NCI-H774 (cell line): ENCODE data around the gene PIGM.

Experiments used
- DNase-seq: peaks from one replicate; lab custom pipeline; 2025; lab: John Stamatoyannopoulos, UW

PIGM gene

DNA sequence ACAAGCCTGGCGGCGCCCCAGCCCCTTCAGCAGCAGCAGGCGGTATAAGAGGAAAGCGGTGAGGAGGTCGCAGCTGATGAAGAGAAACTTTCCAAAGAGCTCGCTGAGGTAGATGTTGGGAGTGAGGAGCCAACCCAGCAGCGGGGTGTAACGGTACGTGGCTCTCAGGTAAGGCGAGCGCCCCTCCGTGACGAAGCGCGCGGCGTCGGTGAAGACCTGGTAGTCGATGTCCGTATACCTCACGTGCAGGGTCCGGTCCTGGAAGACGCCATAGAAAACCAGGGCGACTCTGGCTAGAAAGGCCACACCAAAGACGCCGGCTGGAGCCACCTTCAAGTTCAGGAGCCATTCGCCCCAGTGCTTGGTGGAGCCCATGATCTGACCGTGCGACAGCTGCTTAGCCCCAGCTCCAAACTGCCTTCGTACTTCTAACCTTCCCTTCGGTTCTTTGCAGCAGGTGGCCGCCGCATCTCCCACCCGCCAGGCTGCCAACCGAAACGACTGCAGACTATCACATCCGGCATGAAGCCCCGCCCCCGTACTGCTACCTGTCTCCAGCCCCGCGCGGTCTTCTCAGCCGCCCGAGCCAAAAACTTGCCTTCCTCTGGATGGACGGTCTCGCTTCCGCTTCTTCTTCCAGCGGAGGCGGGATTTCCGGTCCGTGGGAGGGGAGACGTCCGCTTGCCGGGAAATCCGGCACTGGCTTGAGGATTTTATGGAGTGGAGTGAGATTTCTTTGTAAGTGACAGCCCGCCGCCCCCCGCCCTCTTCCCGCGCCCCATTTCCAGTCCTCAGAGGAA is at the start of gene PIGM:
Gene PIGM, minus strand, starts transcription at position 626 of the 800 bp plus-strand sequence. Its CDS starts 251 bp downstream, at position 375.
- peak; percentile 98 for DNase-seq

DNA sequence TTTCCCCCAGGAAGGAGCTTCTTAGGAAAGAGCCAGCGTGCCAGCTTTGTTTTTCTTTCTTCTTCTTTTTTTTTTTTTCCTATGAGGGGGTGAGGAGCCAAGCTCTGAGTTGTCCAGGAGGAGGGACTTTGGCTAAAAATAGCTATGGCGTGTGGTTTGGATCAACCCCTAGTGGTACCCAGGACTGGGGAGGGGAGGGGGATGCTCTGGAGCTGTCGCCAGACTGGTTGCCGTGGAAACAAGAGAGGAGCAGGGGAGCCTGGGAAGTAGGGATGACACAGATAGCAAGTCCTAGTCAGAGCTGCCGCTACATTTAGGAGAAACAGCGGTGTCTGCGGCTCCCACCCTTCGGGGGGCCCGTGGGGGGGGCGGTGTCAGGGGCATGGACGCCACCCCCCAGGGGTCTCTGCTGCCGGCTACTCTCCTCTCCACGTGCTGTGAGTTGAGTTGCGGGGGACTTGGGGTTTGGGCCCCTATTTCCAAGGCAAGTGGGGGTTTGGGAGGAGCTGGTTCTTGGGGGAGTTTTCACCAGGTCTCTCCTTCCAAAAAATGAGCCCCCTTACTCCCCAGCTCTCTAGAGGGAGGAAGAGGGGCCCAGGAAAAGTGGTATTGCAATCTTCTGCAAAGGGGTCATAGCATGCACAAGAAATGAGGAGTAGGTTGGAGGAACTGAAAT is 49.6 kb upstream of the PIGM start, which contains the start of gene KCNJ9:
Gene KCNJ9, plus strand, starts transcription at position 278 of the 676 bp plus-strand sequence. CDS start 2,493 bp downstream, outside the sequence.
- DNase-seq, result no peak

DNA sequence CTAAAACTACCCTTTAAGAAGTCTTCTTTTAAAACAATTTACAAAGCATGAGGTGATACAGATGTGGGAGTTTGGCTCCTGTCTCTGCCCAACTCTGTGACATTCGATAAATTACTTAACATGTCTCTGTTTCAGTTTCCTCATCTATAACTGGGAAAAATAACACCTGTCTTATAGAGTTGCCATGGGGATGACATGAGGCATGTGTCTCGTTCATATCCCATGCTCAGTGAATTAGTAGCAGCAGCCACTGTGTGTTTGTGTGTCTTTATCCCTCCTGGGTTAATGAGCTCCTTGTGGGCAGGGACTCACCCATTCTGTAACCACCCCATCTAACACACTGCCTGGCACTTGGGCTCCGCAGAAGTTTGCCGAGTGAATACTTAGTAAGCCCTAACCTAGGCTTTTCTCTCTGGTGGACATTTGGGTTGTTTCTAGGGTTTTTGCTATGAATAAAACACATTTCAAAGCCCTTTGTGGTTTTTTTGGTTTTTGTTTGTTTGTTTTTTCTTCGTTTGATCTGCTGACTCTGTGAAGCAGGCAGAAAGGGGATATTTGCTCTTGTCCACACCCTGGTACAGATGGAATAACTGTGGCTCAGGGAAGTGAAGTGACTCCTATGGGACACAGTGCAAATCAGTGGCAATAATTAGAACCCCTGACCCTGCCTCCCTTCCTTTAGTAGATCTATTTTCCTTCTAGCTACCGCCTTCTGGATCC is 48.8 kb upstream of the PIGM start:
- DNase-seq, result no peak

DNA sequence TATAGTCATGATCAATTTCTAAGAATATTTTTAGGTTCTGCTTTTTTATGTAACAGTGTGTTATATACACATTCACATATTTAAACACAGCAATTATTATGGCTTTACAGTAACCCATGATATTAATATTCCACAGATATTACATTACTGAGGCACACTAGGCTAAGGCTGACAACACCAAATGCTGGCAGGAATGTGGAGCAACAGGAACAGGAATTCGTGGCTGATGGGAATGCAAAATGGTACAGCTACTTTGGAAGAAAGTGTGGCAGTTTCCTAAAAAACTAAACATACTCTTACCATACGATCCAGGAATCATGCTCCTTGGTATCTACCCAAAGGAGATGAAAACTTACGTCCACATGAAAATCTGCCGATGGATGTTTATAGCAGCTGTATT is 47.7 kb upstream of the PIGM start:
- no peak for DNase-seq

DNA sequence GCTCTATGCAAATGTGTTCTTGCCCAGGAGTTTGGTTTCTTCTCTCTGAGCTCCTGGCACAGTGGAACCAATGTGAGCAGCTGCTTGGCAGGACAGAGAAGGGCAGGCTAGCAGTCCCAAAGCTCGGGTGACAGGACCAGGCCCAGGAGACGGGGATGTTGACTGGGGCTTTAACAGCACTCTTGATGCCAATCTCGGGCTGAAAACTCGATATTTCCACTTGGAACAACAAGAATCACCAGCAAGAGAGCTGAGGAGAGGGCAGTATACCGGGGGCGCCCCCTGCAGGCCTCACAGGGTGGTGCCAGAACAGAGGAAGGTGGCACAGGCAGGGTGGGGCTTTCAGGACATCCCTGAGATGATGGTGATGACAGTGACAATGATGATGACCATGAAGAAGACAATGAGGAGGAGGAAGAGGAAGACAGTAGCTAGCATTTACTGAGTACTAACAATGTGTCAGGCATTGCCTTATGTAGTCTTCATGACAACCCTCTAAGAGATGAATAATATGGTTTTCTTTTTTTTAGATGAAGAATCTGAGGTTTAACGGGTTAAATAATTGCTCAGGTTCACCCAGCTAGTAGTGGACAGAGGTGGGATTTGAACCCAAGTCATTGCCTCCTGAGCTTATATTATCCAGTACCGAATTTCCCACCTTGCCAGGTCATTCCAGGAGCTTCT is 46.9 kb upstream of the PIGM start:
- DNase-seq, result no peak

DNA sequence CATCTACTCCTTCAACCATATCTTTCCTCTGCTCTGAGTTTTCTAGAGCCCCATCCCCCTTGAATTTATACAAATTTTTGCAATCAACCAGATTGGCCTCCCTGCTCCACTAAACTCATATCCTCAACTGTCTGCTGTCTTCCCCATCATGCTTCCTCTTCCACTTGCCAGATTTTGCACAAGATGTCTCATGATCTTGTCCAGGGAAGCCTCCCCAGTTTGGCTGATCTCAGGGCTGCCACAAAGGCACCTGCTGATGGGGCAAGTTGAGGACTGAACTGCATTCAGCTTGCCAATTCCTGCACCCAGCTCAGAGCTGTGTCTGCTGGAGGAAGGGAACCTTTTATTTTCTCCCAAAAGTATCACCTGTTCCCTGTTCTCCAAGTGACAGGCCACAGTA is 45.7 kb upstream of the PIGM start:
- no peak for DNase-seq

DNA sequence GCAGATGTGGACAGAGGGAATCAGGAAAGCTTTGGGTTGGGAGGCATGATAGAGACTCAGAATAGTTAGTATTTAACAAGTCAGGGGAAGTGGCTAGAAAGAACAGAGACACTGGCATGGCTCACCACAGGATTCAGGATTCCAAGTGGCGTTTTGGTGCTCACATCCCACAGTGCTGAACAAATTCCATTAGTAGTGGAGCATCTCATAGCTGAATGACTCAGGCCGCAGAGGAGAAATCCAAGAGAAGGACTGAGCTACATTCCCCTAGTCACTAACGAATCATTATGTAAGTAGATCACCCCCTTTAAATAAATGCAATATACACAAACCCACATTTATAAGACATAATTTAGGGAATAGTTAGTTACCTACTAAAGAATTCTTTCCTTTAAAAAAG is 44.5 kb upstream of the PIGM start:
- DNase-seq, result no peak

DNA sequence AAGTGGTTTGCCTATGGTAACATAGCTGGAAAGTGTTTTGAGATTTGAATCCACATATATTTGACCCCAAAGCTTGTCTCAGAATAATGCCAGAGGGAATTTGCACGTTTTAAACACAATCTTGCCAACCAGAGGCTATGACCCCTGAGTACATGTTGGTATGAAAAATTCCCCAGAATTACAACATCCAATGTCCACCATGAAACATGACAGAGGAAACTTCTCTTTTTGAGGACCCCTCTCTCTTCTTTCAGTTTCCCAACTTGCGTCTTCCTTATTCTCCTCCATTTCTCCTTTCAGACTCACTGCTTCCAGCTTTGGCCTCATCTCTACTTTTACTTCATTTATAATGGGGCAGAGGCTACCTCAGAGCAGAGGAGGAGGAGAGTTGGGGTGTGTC is 44.0 kb upstream of the PIGM start:
- DNase-seq, result no peak

DNA sequence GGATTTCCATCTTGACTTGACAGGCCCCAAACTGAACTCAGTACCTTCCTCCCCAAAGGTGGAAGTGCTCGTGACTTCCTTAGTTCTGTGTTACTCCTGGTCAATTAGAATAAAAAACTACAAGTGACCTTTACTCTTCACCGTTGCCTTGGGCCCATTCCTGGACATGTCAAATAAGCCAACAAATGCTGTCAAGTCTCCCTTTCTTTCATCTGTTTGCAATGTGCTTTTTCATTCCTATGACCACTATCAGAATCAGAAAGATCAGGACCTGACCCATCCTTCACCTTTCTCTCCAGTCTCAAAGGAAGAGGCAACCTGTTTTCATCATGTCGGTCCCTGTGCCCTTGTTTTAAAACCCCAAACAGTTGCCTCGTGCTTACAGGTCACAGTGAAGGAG is 43.1 kb upstream of the PIGM start:
- DNase-seq, result no peak

DNA sequence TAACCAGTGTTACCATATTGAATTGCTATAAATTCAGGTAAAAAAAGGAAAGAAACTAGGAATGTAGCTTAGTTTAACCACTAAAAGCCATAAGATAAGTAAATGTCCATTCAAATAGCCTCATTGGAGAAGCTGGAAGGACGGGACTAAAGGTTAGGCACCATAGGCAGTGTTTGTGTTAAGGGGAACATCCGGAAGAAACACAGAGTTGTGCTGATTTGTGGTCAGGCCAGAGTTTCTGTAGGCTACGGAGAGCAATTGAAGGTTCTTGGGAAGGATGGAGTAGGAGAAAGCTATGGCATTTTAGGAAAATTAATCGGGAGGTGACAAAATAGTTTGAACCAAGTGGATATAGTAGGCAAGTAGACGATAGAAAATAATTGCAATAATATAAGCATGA is 39.5 kb upstream of the PIGM start:
- DNase-seq, result no peak

DNA sequence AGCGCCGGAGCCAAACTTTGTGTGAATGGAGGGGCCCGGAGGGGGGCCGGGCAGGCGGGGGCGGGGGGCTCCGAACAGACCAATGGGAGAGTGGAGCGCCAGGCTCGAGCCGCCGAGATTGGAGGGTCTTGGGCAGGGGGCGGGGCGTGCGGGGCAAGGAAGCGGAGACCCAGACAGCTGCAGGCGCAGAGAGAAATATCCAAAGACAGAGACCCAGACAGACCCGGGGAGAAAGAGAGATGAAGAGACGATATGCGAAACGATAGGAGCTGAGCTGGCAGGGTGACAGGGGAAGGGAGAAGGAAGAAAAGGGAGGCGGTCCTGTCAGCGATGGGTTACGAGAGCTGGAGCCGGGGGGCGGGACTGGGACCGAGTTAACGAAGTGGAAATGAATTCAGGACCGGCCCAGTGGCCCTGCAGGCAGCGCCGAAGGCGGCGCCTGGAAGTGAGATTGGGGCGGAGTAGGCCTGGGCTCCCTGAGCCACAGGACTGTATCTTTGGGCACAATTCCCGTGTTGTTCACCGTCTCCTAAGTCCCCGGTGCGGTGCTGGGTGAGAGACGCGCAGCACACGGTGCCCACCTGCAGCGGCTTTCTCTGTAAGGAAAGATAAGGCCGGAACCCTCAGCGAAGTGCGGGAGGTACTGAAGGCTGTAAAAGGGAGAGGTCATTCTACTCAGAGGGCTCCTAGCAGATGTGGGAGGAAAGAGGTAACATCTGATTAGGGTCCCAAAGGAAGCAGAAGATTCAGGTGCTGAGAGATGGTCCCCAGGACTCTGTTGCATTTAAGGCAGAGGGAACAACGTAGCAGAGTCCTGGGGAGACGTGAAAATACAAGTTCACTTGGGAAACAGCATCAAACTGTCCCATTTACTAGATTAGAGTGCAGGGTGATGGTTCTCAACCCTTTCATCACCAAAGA is 38.7 kb upstream of the PIGM start:
- DNase-seq, result peak; percentile 42

DNA sequence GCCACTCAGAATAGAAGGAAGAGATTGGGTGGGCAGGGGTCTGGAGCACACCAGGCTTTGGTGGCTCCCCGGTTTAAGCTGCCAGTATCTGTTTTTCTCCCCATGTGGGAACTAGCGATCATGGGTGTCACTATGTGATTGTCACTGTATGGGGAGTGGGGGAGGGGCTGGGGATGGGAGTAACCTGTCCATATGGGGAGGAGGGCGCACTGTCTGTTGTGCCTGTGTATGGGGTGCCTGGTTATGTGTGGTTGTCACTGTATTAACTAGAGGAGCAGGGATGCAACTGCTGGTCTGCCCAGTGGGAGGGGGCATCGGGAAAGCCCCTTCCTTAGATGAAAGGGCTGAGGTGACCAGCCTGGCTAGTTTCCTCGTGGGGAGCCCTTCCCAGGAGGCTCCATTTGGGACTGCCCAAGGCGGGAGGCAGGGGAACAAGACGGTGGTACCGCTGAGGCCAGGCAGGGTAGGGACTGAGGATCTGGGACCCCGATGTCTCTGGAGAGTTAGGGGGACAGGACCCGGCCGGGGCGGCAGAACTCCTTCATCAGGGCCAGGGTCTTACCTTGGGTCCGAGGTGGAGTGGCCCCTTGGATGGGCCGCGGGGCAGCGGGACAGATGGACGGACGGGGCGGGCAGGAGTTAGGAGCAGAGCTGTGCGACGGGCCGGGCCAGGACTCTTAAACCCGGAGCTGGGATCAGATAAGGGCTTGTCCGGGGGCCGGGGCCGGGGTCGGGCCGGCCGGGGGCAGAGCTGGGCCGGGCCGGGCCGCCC is 37.9 kb upstream of the PIGM start, which contains the start of gene KCNJ10:
Gene KCNJ10, minus strand, starts transcription at position 701 of the 772 bp plus-strand sequence. CDS start 27,628 bp downstream, outside the sequence.
- no peak for DNase-seq

DNA sequence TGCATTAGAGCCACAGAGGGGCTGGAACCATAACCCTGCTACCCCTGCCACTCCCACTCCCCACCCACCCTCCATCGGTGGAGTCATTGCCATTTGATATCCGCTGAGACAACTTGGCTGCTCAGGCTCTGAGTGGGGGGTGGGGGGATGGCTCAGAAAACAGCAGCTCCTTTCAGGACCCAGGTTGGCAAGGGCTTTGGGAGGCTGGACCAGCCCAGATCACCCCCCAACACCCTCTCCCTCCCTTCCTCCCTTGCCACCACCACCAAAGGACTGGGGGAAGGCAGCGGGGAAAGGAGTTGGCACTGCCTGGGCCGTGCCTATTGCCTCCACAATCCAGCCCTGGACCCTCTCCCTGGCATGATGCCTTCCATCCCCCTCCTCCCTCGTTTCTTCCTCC is 36.4 kb upstream of the PIGM start:
- no peak for DNase-seq

DNA sequence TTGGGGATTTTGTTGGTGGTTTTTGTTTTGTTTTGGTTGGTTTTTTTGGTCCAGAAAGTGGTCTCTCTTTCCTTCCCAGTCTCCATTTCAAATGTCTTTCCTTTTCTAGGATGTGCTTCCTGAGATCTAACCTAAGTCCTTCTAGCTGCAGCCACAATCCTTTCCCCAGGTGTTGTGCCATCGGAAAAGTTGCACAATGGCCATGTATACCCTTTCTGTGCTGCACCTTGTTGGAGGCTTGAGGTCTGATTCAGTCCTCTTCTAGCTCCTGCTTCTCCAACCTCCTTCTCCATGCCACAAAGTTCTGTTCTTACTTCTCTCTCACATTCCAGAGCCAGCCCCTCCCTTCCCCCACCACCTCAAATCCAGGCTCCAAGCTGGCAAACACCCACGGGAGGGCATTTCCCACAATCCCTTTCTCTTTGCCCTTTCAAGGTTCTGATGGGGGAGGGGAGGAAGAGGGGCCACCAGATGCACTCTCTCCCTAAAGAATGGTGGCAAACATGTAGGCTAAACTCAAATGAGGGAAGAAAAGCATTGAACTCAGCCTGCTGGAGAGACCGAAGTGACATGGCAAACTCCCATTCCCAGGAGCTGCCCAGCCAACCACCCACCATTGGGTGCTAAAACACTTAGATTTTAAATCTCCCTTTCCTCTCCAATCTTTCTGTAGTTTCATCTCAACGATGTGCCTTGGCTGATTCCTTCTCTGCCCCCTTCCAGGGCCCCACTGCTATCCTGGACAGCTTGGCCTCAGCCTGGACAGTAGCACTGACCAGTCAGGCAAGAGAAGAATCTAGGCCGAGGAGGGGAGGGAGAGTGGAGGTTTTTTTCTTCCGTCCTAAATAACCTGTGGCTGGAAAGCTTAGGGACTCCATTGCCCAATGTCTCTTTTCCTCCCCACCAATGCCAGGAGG is 35.3 kb upstream of the PIGM start:
- no peak for DNase-seq

DNA sequence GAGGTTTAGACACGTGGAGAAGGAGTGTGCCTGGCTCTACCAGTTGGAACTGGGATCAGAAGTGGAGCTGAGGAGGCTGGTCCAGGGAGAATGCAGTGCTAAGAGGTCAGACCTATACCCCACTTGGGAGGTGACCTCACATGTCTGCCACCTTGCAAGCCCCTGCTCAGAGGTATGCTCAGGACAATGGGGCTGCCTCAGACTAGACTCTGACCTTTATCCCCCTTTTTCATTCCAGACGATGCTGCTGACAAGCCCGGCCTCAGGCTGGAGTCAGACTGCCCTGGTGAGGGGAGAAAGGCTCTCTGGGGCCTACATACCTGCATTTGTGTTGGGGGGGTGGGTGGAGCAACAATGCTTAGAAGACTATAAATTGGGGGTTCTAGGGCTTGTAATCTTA is 33.0 kb upstream of the PIGM start:
- no peak for DNase-seq

DNA sequence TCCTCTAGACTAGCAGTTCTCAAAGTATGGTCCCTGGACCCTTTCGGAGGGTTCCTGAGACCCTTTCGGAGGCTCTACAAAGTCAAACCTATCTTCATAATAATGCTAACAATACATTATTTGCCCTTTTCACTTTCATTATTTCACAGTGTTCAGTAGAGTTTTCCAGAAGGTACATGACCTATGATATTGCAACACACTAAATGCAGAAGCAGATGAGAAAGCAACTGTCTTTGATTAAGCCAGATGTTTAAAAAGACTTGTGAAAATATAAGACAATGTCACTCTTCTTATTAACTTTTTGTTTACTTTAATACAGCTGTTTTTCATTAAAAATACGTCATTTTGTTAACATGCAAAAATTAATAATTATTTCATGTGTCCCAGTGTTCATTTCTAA is 32.4 kb upstream of the PIGM start:
- no peak for DNase-seq

DNA sequence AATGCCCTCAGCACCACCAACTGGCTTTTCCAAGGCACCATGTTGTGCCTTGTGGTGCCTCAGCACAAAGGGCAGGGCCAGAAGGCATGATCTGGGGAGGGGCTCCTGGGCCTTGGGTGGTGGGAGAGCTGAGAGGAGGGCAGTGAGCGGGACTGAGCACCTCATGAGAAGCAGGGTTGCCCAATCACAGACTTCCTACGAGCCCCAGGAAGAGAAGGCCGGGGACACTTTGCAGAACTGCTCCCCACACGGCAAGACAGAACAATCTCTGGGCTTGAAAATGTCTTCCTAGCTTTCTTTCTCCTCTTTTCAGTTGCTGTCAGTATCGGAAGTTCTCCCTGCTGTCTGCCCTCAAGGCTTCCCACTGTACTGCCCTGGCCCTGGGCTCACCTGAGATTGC is 31.4 kb upstream of the PIGM start:
- no peak for DNase-seq

DNA sequence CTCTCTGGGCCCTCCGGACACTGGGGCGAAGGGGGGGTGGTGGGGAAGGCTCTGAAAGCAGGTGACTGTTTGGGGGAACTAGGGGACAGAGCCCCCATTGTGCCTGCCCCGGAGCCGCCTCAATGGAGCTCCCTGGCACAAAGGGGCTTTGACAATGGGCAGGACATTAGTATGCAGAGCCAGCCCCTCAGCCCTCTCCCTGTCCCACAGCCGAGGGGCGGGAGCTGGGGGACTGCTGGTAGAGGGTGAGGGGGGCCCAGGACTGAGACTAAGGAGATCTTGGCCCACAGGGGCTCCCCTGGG is 30.4 kb upstream of the PIGM start:
- no peak for DNase-seq
